ENCODE data around the gene DGKH. TPM values are rescaled to one million over a fixed set of nuclear protein-coding genes. Genes with fewer than 3 reads are reported as not detected.

DGKH gene
- total RNA-seq, 1 experiment from 2014 or later = 22.8 TPM

GRCh38 chr13:42041011-42041683 lies 7.3 kb upstream of the DGKH start:
- Histone ChIP-seq H3K4me1 (ENCODE audit: control insufficient read depth, insufficient read depth, low read length) (peaks cover 6% of the 10 kb centered on the region), H3K4me3 (ENCODE audit: low read depth in 2 of 2, low read length in 2 of 2) (peak overlapping the region; percentile 72 to 76), H3K9me3 (ENCODE audit: control insufficient read depth, insufficient read depth, low read depth, low read length) (no peaks in the 10 kb centered on the region), H3K36me3 (ENCODE audit: control insufficient read depth, insufficient read depth, low read length) (no peaks in the 10 kb centered on the region), H3K27me3 (ENCODE audit: control insufficient read depth, insufficient read depth, low read length) (no peaks in the 10 kb centered on the region), H3K27ac (ENCODE audit: low read length) (peak overlapping the region; percentile 82)
- intact Hi-C loops (cut with micrococcal nuclease; ENCODE audit: unreplicated experiment) = loop anchor here (10.0 kb wide), 1 partner anchor 86 kb away; no protein-coding TSS in a partner anchor
- in situ Hi-C loops (cut with HindIII; ENCODE audit: low pct_unique_long_range_greater_than_20kb, low sequenced_read_pairs) = no loop called here
- TF ChIP-seq CTCF (IDR thresholded peaks at IDR 0.05) (no peak), POLR2AphosphoS5 (IDR thresholded peaks at IDR 0.05; ENCODE audit: low read depth, low read length) (no peak)
- ChIA-PET POLR2A (no interaction called here), CTCF (no interaction called here)
- DNase-seq (ENCODE audit: low read depth, low spot score) = no peak
- BruUV-seq (replicated peaks) = no TSS peak
- ATAC-seq = peak; percentile 72

GRCh38 chr13:42041684-42042035 lies 6.8 kb upstream of the DGKH start:
- BruUV-seq (replicated peaks) = no TSS peak
- no peaks in the 10 kb centered on the region for H3K27me3 ChIP-seq (ENCODE audit: control insufficient read depth, insufficient read depth, low read length)
- CTCF ChIA-PET = no interaction called here
- no peaks in the 10 kb centered on the region for H3K9me3 ChIP-seq (ENCODE audit: control insufficient read depth, insufficient read depth, low read depth, low read length)
- DNase-seq (ENCODE audit: low read depth, low spot score) (no peak), ATAC-seq (peak; percentile 68)
- peak overlapping the region; percentile 72 to 76 for H3K4me3 ChIP-seq (ENCODE audit: low read depth in 2 of 2, low read length in 2 of 2)
- H3K36me3 ChIP-seq (ENCODE audit: control insufficient read depth, insufficient read depth, low read length) = no peaks in the 10 kb centered on the region
- TF ChIP-seq CTCF (IDR thresholded peaks at IDR 0.05) (peak; percentile 53), SIN3A (IDR thresholded peaks at IDR 0.05; ENCODE audit: borderline replicate concordance, insufficient read depth, low read depth, low read length) (0 out of 2 replicates have a peak, but pooled peaks have one; percentile 38), REST (IDR thresholded peaks at IDR 0.05; ENCODE audit: insufficient read depth in 1 of 2, low read depth in 2 of 2, low read length in 1 of 2) (no peak)
- peaks cover 11% of the 10 kb centered on the region for H3K4me1 ChIP-seq (ENCODE audit: control insufficient read depth, insufficient read depth, low read length)
- intact Hi-C loops (cut with micrococcal nuclease; ENCODE audit: unreplicated experiment) = loop anchor here (10.0 kb wide), 1 partner anchor 87 kb away; no protein-coding TSS in a partner anchor
- in situ Hi-C loops (cut with HindIII; ENCODE audit: low pct_unique_long_range_greater_than_20kb, low sequenced_read_pairs) = no loop called here
- peak overlapping the region; percentile 82 for H3K27ac ChIP-seq (ENCODE audit: low read length)
- POLR2A ChIA-PET = interaction anchor here (0.5 kb wide), 1 partner anchor 104 kb away, joined by 5 read pairs; no protein-coding TSS in a partner anchor
